Measurements from ENCODE around the gene LMO4. TPM values are rescaled to one million over a fixed set of nuclear protein-coding genes. Genes with fewer than 3 reads are reported as not detected.

LMO4 gene
- total and polyA plus RNA-seq, 2 of the 13 experiments (the other 11 are each of a cell fraction or from before 2014, with no cell fraction given): 19.3 to 49.9 TPM

DNA sequence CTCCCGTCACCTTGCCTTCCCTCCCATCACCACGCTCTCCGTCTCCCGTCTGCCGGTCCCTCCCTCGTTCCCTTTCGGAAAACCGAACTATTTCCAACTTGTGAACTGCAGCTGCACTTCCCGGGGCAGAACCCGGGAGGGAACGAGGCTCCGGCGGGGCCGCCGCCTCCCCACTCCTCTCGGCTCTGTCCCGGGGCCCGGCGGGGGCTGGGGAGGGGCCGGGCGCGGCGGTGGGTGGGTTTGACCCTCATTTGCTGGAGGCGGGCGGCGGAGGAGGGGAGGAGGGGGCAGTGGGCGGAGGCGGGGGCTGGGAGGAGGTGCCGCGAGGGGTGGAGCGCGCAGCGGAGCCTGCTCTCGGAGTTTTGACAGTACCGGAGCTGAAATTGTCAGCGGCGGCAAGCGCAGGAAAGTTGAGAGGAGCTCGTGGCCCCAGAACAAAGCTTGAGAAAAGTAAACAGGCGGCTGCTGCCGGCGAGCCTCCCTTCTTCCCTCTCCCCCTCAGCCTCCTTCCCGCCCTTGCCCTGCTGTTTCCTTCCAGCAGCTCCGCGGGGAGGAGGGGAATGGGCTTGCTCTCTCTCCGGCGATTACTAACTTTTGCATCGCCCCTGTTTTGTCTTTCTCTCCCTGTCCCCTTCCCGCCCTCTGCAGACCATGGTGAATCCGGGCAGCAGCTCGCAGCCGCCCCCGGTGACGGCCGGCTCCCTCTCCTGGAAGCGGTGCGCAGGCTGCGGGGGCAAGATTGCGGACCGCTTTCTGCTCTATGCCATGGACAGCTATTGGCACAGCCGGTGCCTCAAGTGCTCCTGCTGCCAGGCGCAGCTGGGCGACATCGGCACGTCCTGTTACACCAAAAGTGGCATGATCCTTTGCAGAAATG lies 2.9 kb downstream of the LMO4 start (continued):
- TF ChIP-seq ZNF790 (CRISPR knock-in tag; IDR thresholded peaks at IDR 0.05; ENCODE audit: borderline replicate concordance) (no peak), CEBPB (IDR thresholded peaks at IDR 0.05; ENCODE audit: borderline replicate concordance, low read depth, low read length) (no peak), ISL2 (CRISPR knock-in tag; IDR thresholded peaks at IDR 0.05) (no peak; the same call in 1 of the 2 replicates), ZNF780A (CRISPR knock-in tag; IDR thresholded peaks at IDR 0.05) (no peak), MIER3 (CRISPR knock-in tag; IDR thresholded peaks at IDR 0.05; ENCODE audit: borderline replicate concordance) (no peak), SMAD3 (CRISPR knock-in tag; IDR thresholded peaks at IDR 0.05) (no peak), ZNF33B (CRISPR knock-in tag; IDR thresholded peaks at IDR 0.05) (no peak), FOXO1 (CRISPR knock-in tag; IDR thresholded peaks at IDR 0.05) (no peak), PHF20 (CRISPR knock-in tag; IDR thresholded peaks at IDR 0.05) (no peak), ZMYM4 (CRISPR knock-in tag; IDR thresholded peaks at IDR 0.05) (0 out of 2 replicates have a peak, but pooled peaks have one; percentile 23), HMG20A (CRISPR knock-in tag; IDR thresholded peaks at IDR 0.05; ENCODE audit: borderline replicate concordance) (no peak), ZBTB7B (CRISPR knock-in tag; IDR thresholded peaks at IDR 0.05) (no peak), GPN1 (CRISPR knock-in tag; IDR thresholded peaks at IDR 0.05; ENCODE audit: borderline replicate concordance) (no peak), ZNF629 (CRISPR knock-in tag; conservative IDR thresholded peaks at IDR 0.05) (no peak), SOX6 (IDR thresholded peaks at IDR 0.05) (no peak), SOX6 (CRISPR knock-in tag; IDR thresholded peaks at IDR 0.05) (peak; percentile 25; the same call in 1 of the 2 replicates), NKX3-1 (CRISPR knock-in tag; IDR thresholded peaks at IDR 0.05) (no peak)
- TF ChIP-seq, protein P1, sequence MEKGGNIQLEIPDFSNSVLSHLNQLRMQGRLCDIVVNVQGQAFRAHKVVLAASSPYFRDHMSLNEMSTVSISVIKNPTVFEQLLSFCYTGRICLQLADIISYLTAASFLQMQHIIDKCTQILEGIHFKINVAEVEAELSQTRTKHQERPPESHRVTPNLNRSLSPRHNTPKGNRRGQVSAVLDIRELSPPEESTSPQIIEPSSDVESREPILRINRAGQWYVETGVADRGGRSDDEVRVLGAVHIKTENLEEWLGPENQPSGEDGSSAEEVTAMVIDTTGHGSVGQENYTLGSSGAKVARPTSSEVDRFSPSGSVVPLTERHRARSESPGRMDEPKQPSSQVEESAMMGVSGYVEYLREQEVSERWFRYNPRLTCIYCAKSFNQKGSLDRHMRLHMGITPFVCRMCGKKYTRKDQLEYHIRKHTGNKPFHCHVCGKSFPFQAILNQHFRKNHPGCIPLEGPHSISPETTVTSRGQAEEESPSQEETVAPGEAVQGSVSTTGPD (CRISPR knock-in tag; IDR thresholded peaks at IDR 0.05): no peak
- TF ChIP-seq, protein P2, sequence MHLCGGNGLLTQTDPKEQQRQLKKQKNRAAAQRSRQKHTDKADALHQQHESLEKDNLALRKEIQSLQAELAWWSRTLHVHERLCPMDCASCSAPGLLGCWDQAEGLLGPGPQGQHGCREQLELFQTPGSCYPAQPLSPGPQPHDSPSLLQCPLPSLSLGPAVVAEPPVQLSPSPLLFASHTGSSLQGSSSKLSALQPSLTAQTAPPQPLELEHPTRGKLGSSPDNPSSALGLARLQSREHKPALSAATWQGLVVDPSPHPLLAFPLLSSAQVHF (CRISPR knock-in tag; IDR thresholded peaks at IDR 0.05): no peak
- TF ChIP-seq, protein P3, sequence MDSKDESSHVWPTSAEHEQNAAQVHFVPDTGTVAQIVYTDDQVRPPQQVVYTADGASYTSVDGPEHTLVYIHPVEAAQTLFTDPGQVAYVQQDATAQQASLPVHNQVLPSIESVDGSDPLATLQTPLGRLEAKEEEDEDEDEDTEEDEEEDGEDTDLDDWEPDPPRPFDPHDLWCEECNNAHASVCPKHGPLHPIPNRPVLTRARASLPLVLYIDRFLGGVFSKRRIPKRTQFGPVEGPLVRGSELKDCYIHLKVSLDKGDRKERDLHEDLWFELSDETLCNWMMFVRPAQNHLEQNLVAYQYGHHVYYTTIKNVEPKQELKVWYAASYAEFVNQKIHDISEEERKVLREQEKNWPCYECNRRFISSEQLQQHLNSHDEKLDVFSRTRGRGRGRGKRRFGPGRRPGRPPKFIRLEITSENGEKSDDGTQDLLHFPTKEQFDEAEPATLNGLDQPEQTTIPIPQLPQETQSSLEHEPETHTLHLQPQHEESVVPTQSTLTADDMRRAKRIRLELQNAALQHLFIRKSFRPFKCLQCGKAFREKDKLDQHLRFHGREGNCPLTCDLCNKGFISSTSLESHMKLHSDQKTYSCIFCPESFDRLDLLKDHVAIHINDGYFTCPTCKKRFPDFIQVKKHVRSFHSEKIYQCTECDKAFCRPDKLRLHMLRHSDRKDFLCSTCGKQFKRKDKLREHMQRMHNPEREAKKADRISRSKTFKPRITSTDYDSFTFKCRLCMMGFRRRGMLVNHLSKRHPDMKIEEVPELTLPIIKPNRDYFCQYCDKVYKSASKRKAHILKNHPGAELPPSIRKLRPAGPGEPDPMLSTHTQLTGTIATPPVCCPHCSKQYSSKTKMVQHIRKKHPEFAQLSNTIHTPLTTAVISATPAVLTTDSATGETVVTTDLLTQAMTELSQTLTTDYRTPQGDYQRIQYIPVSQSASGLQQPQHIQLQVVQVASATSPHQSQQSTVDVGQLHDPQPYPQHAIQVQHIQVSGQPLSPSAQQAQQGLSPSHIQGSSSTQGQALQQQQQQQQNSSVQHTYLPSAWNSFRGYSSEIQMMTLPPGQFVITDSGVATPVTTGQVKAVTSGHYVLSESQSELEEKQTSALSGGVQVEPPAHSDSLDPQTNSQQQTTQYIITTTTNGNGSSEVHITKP (CRISPR knock-in tag; IDR thresholded peaks at IDR 0.05; ENCODE audit: low read depth): no peak
- TF ChIP-seq, protein P4, sequence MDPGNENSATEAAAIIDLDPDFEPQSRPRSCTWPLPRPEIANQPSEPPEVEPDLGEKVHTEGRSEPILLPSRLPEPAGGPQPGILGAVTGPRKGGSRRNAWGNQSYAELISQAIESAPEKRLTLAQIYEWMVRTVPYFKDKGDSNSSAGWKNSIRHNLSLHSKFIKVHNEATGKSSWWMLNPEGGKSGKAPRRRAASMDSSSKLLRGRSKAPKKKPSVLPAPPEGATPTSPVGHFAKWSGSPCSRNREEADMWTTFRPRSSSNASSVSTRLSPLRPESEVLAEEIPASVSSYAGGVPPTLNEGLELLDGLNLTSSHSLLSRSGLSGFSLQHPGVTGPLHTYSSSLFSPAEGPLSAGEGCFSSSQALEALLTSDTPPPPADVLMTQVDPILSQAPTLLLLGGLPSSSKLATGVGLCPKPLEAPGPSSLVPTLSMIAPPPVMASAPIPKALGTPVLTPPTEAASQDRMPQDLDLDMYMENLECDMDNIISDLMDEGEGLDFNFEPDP (CRISPR knock-in tag; conservative IDR thresholded peaks at IDR 0.05): no peak
- TF ChIP-seq, protein P5, sequence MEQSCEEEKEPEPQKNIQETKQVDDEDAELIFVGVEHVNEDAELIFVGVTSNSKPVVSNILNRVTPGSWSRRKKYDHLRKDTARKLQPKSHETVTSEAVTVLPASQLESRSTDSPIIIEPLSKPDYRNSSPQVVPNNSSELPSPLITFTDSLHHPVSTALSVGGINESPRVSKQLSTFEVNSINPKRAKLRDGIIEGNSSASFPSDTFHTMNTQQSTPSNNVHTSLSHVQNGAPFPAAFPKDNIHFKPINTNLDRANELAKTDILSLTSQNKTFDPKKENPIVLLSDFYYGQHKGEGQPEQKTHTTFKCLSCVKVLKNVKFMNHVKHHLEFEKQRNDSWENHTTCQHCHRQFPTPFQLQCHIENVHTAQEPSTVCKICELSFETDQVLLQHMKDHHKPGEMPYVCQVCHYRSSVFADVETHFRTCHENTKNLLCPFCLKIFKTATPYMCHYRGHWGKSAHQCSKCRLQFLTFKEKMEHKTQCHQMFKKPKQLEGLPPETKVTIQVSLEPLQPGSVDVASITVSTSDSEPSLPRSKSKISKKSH (CRISPR knock-in tag; IDR thresholded peaks at IDR 0.05; ENCODE audit: borderline replicate concordance): no peak
